GM10266 (cell line): ENCODE data around the gene CREBL2.
"Not testable (repeated sequence)": the region's sequence is repeated elsewhere in the genome, so short reads cannot be mapped to it uniquely, and the experiment has no call there.

ENCODE experiments used
- DNase-seq: peaks from one replicate; pipeline ENCODE4 v3.0.0; 2012; ENCODE audit errors: extremely low spot score
- CTCF ChIP-seq: IDR thresholded peaks from 2 replicates; pipeline ENCODE4 v1.5.1; 2012; ENCODE audit warnings: mild to moderate bottlenecking, low read depth; ENCODE audit not compliant: control insufficient read depth, insufficient read depth; ENCODE audit errors: missing control alignments

Gene CREBL2

GRCh38 chr12:12627308-12627827, 15.7 kb downstream of the CREBL2 start:
- no peak for DNase-seq
- no peak for TF ChIP-seq CTCF

- no peak for DNase-seq
- no peak for TF ChIP-seq CTCF
Observed at GRCh38 chr12:12628013-12628412, 16.3 kb downstream of the CREBL2 start.

GRCh38 chr12:12630850-12631249, 19.2 kb downstream of the CREBL2 start:
- TF ChIP-seq CTCF, result no peak
- no peak for DNase-seq

- DNase-seq, result no peak
- no peak for TF ChIP-seq CTCF
Observed at GRCh38 chr12:12635651-12636050, 24.0 kb downstream of the CREBL2 start.

- TF ChIP-seq CTCF, result no peak
Observed at GRCh38 chr12:12636641-12637040, 25.0 kb downstream of the CREBL2 start.

GRCh38 chr12:12639995-12640394, 28.3 kb downstream of the CREBL2 start:
- not testable (repeated sequence) for DNase-seq

More at GRCh38 chr12:12636641-12637040, 25.0 kb downstream of the CREBL2 start:
- peak; percentile 65 for DNase-seq

GRCh38 chr12:12641650-12642049, 30.0 kb downstream of the CREBL2 start:
- DNase-seq, result no peak
- TF ChIP-seq CTCF, result no peak

- DNase-seq, result no peak
- no peak for TF ChIP-seq CTCF
Observed at GRCh38 chr12:12642916-12643315, 31.2 kb downstream of the CREBL2 start.
